Adrenal gland (tissue), 12 donors: Measurements from ENCODE around the gene ABCC4. TPM values are rescaled to one million over a fixed set of nuclear protein-coding genes. Genes with fewer than 3 reads are reported as not detected.
A peak's percentile ranks its signal among the peaks of the same experiment; 100 is the strongest.
"Not testable (repeated sequence)": the region's sequence is repeated elsewhere in the genome, so short reads cannot be mapped to it uniquely, and the experiment has no call there.

ENCODE experiments used
- DNase-seq, 7 donors: peaks; one replicate each; pipeline ENCODE4 v3.0.0-alpha.2; 2019 to 2020
- H3K27ac ChIP-seq, 5 donors: fragments of 200-600 bp; sonication (generic) in 4 of 5; 1 replicate in 3 of 5; 2 replicates in 2 of 5; pipeline versions ENCODE4 v1.5.1 to v1.8.0; 2016 to 2020; ENCODE audit warnings: mild to moderate bottlenecking in 1 of 5
- H3K27me3 ChIP-seq: fragments of 200-600 bp; 2 replicates; pipeline ENCODE4 v1.8.0; 2021
- H3K36me3 ChIP-seq, 2 donors: fragments of 200-600 bp; replicated peaks in 1 of 2; 1 replicate in 1 of 2; 2 replicates in 1 of 2; pipeline versions ENCODE4 v1.5.1 to v1.8.0; 2018 to 2022
- H3K4me1 ChIP-seq, 2 donors: fragments of 200-600 bp; replicated peaks in 1 of 2; 1 replicate in 1 of 2; 2 replicates in 1 of 2; pipeline versions ENCODE4 v1.5.1 to v1.8.0; 2018 to 2021
- H3K4me3 ChIP-seq, 4 donors: fragments of 200-600 bp; sonication (generic) in 3 of 4; one replicate each; pipeline ENCODE4 v1.5.1; 2016 to 2018
- H3K9me3 ChIP-seq, 3 donors: fragments of 200-600 bp; sonication (generic) in 1 of 3; replicated peaks in 1 of 3; 1 replicate in 2 of 3; 2 replicates in 1 of 3; pipeline versions ENCODE4 v1.5.1 to v1.8.0; 2016 to 2021
- CTCF ChIP-seq, 6 experiments: fragments of 450-650 bp in 4 of 6; fragments of 200-600 bp in 2 of 6; sonication (generic) in 1 of 6; IDR thresholded peaks; 1 replicate in 5 of 6; 2 replicates in 1 of 6; pipeline versions ENCODE4 v1.5.1 to v1.8.0; 2016 to 2021; ENCODE audit warnings: antibody characterized with exemption in 6 of 6, mild to moderate bottlenecking in 2 of 6, moderate library complexity in 1 of 6
- POLR2A ChIP-seq, 2 donors: fragments of 450-650 bp; IDR thresholded peaks; one replicate each; pipeline ENCODE4 v1.6.1; 2017; ENCODE audit warnings: antibody characterized with exemption in 2 of 2, mild to moderate bottlenecking in 2 of 2, moderate library complexity in 1 of 2
- WGBS, 4 donors: extraction: QIAGEN DNeasy Blood & Tissue Kit in 2 of 4; methylation state at CpG; one replicate each; pipeline versions ENCODE4 v1.1.5 to v1.1.7; 2013 to 2017; 5-methylcytosine and 5-hydroxymethylcytosine counted together
- intact Hi-C, 2 donors: fragments of 100-400 bp; cut with DNase I; formaldehyde crosslinking; loops; one replicate each; pipeline versions ENCODE4 v1.14.1 to v1.15.0; 2022 to 2023
- polyA plus RNA-seq, 3 donors: library from polyadenylated mRNA; stranded (reverse); fragments of 200-250 nt in 2 of 3; fragments of 350-450 nt in 1 of 3; fragmentation: Illumina TruSeq in 1 of 3; extraction: RNeasy Lipid Tissue Mini Kit (QIAGEN cat#74804) in 1 of 3; gene quantifications; one replicate each; pipeline ENCODE4 v1.2.3, GENCODE V29; 2013 to 2014
- total RNA-seq, 9 donors: library from RNA; depleted of rRNA in 4 of 9; stranded (reverse); fragments of >200 nt in 4 of 9; fragments of 120-200 nt in 1 of 9; fragmentation: NEBNext Ultra II Directional in 1 of 9; extraction: Animal tissue kit (Norgen Biotek cat#: 25700) in 1 of 9; gene quantifications; one replicate each; pipeline versions ENCODE4 v1.1.0 to v1.2.4, GENCODE V29; 2013 to 2023
- donor health status: healthy with polysubstance abuse.
- donor health status: Bipolar disorder and iron deficiency.
- donor health status: DM: yes; HTN: yes; CAD: no.
- donor health status: DM: no; HTN: no; CAD: no.
- donor health status: DM: no; HTN: no; CAD: no.
- donor health status: DM: yes; HTN: yes; CAD: no.

Gene ABCC4
- total and polyA plus RNA-seq, 12 donors = 0.56 to 6.6 (median 3.4) TPM

- no peaks in the 10 kb centered on the region for H3K36me3 ChIP-seq
- TF ChIP-seq CTCF (IDR thresholded peaks at IDR 0.05) (no peak), POLR2A (IDR thresholded peaks at IDR 0.05) (no peak)
Measured at GRCh38 chr13:95279016-95279415, 22.2 kb downstream of the ABCC4 start.

GRCh38 chr13:95276037-95276505, 25.2 kb downstream of the ABCC4 start:
- no peaks in the 10 kb centered on the region for H3K27me3 ChIP-seq
- no peaks in the 10 kb centered on the region for H3K9me3 ChIP-seq
- H3K27ac ChIP-seq = peak overlapping the region in 1 of 5 donors; percentile 77
- TF ChIP-seq CTCF (IDR thresholded peaks at IDR 0.05) (no peak), POLR2A (IDR thresholded peaks at IDR 0.05) (no peak)
- H3K36me3 ChIP-seq = no peaks in the 10 kb centered on the region
- 76 to 82% (median 77%) methylated on average over 4 of the region's 4 CpGs for WGBS, 4 donors
- no peak overlapping the region for H3K4me3 ChIP-seq
- peaks cover 0 to 16% of the 10 kb centered on the region in 2 donors for H3K4me1 ChIP-seq
- DNase-seq = no peak
- intact Hi-C loops = no loop called here

More at GRCh38 chr13:95279016-95279415, 22.2 kb downstream of the ABCC4 start:
- DNase-seq = no peak
- no peaks in the 10 kb centered on the region for H3K9me3 ChIP-seq
- H3K4me1 ChIP-seq = peaks cover 0 to 16% of the 10 kb centered on the region in 2 donors
- WGBS, 4 donors = 50 to 80% (median 70%) methylated on average over 3 of the region's 3 CpGs
- no peak overlapping the region for H3K4me3 ChIP-seq
- no peak overlapping the region for H3K27ac ChIP-seq
- no peaks in the 10 kb centered on the region for H3K27me3 ChIP-seq
- intact Hi-C loops = no loop called here

- no peaks in the 10 kb centered on the region for H3K36me3 ChIP-seq
- no peaks in the 10 kb centered on the region for H3K9me3 ChIP-seq
- DNase-seq = no peak
- no peak for TF ChIP-seq CTCF (IDR thresholded peaks at IDR 0.05)
- no peak for TF ChIP-seq POLR2A (IDR thresholded peaks at IDR 0.05)
- intact Hi-C loops = no loop called here
- no peaks in the 10 kb centered on the region for H3K27me3 ChIP-seq
- no peak overlapping the region for H3K4me3 ChIP-seq
- WGBS, 4 donors = 83 to 88% (median 85%) methylated on average over 4 of the region's 4 CpGs
- peak overlapping the region in 1 of 5 donors; percentile 77 for H3K27ac ChIP-seq
- H3K4me1 ChIP-seq = peaks cover 0 to 11% of the 10 kb centered on the region in 2 donors
Measured at GRCh38 chr13:95275322-95276036, 25.8 kb downstream of the ABCC4 start.

GRCh38 chr13:95273592-95274132, 27.6 kb downstream of the ABCC4 start:
- H3K4me3 ChIP-seq, DNase-seq, H3K9me3 ChIP-seq, intact Hi-C loops, H3K27me3 ChIP-seq, H3K27ac ChIP-seq, H3K36me3 ChIP-seq: not testable (repeated sequence)
- 79 to 92% (median 89%) methylated on average over 11 to 12 of the region's 12 CpGs for WGBS, 4 donors
- H3K4me1 ChIP-seq = peaks cover 0 to 10% of the 10 kb centered on the region in 2 donors

GRCh38 chr13:95272076-95272475, 29.2 kb downstream of the ABCC4 start:
- H3K9me3 ChIP-seq, H3K27me3 ChIP-seq, DNase-seq, H3K36me3 ChIP-seq, H3K4me3 ChIP-seq, intact Hi-C loops: not testable (repeated sequence)
- Histone ChIP-seq H3K27ac (peak overlapping the region in 3 of 5 donors; percentile 19 to 56 (median 36)), H3K4me1 (peaks cover 0 to 10% of the 10 kb centered on the region in 2 donors)
- 85 to 98% (median 94%) methylated on average over 7 of the region's 7 CpGs for WGBS, 4 donors
